K562 (cell line): Measurements from ENCODE around the gene TRMT2A. TPM values are rescaled to one million over a fixed set of nuclear protein-coding genes. Genes with fewer than 3 reads are reported as not detected.

Experiments used
- CSDE1 ChIP-seq, 2 experiments: fragments of 450-650 bp; IDR thresholded peaks; 2 replicates each; pipeline ENCODE4 v1.6.1; 2016; ENCODE audit warnings: mild to moderate bottlenecking in 1 of 2
- FOXP1 ChIP-seq: sonication (generic); formaldehyde crosslinking; IDR thresholded peaks from 2 replicates; pipeline ENCODE4 v1.8.0; 2022; ENCODE audit warnings: mild to moderate bottlenecking, missing genetic modification reagents
- GABPA ChIP-seq: fragments of 200-800 bp; sonication (Bioruptor generic); conservative IDR thresholded peaks from 2 replicates; pipeline ENCODE4 v1.6.1; 2016; ENCODE audit warnings: low read depth, missing genetic modification characterization, missing compliant biosample characterization
- GTF3C2 ChIP-seq: IDR thresholded peaks from 3 replicates; pipeline ENCODE4 v1.6.1; 2011; ENCODE audit warnings: borderline replicate concordance, mild to moderate bottlenecking, moderate library complexity; ENCODE audit not compliant: insufficient read length; ENCODE audit errors: extremely low read depth
- KAT2B ChIP-seq: IDR thresholded peaks from one replicate; pipeline ENCODE4 v1.6.1; 2012; ENCODE audit warnings: low read depth, mild to moderate bottlenecking, control low read depth, inconsistent platforms, low read length, moderate library complexity
- RHOXF2B ChIP-seq: fragments of 250-450 bp; sonication (Bioruptor Pico); conservative IDR thresholded peaks from 2 replicates; pipeline ENCODE4 v1.5.1; 2021
- SMARCE1 ChIP-seq: fragments of 450-650 bp; IDR thresholded peaks from 2 replicates; pipeline ENCODE4 v1.7.1; 2016; ENCODE audit warnings: mild to moderate bottlenecking
- SNAPC5 ChIP-seq: fragments of 250-450 bp; sonication (Bioruptor Pico); IDR thresholded peaks from 2 replicates; pipeline ENCODE4 v1.8.0; 2021; ENCODE audit warnings: moderate library complexity, mild to moderate bottlenecking, inconsistent platforms
- YY1 ChIP-seq, 3 experiments: IDR thresholded peaks; 2 replicates each; pipeline ENCODE4 v1.6.1; 2011; ENCODE audit warnings: low read length in 2 of 3, mild to moderate bottlenecking in 2 of 3, moderate library complexity in 2 of 3, borderline replicate concordance in 1 of 3, control low read depth in 1 of 3, low read depth in 1 of 3; ENCODE audit not compliant: insufficient read depth in 3 of 3, insufficient replicate concordance in 2 of 3, control insufficient read depth in 1 of 3, insufficient read length in 1 of 3; ENCODE audit errors: extremely low read depth in 1 of 3
- ZBTB49 ChIP-seq: sonication (generic); formaldehyde crosslinking; IDR thresholded peaks from 2 replicates; pipeline ENCODE4 v1.8.0; 2022; ENCODE audit warnings: missing genetic modification reagents, mild to moderate bottlenecking, borderline replicate concordance
- ZNF316 ChIP-seq: fragments of 450-650 bp; IDR thresholded peaks from 2 replicates; pipeline ENCODE4 v1.6.1; 2016
- ZNF318 ChIP-seq, 2 experiments: fragments of 450-650 bp; IDR thresholded peaks; 2 replicates each; pipeline ENCODE4 v1.6.1; 2016; ENCODE audit warnings: mild to moderate bottlenecking in 2 of 2, borderline replicate concordance in 1 of 2, low read depth in 1 of 2, moderate library complexity in 1 of 2
- ZNF707 ChIP-seq: fragments of 250-450 bp; sonication (Bioruptor Pico); conservative IDR thresholded peaks from 2 replicates; pipeline ENCODE4 v1.8.0; 2022; ENCODE audit warnings: inconsistent platforms, mild to moderate bottlenecking, moderate library complexity
- polyA plus RNA-seq, 8 experiments: library from polyadenylated mRNA; depleted of rRNA in 4 of 8; stranded (reverse) in 5 of 8; unstranded in 3 of 8; fragments of >200 nt; fragmentation: Nextera tagmentation in 2 of 8; fragmentation: Illumina TruSeq in 1 of 8; extraction: Ambion mirVana in 2 of 8; extraction: Trizol in 1 of 8; gene quantifications; 2 replicates each; pipeline versions ENCODE4 v1.2.1 to v1.2.3, GENCODE V29; 2011 to 2014; ENCODE audit warnings: inconsistent platforms in 1 of 8, missing spikeins in 1 of 8
- total RNA-seq, 7 experiments: library from RNA; depleted of rRNA in 6 of 7; stranded (reverse); fragments of >200 nt in 6 of 7; fragmentation: Illumina TruSeq in 2 of 7; extraction: Trizol in 2 of 7; gene quantifications; 2 replicates each; pipeline versions ENCODE4 v1.2.1 to v1.2.3, GENCODE V29; 2011 to 2021; ENCODE audit warnings: low replicate concordance in 1 of 7

TRMT2A gene
- total and polyA plus RNA-seq, 9 of the 15 experiments (the other 6 are each of a cell fraction or from before 2014, with no cell fraction given), result 1.6 to 265 (median 140) TPM

GRCh38 chr22:20076627-20077172 is 40.3 kb downstream of the TRMT2A start (continued):
- no peak for TF ChIP-seq GTF3C2
- no peak for TF ChIP-seq ZNF316
- TF ChIP-seq YY1 (IDR thresholded peaks at IDR 0.05; ENCODE audit: borderline replicate concordance in 1 of 3, control insufficient read depth in 1 of 3, extremely low read depth in 1 of 3, insufficient read depth in 3 of 3, insufficient read length in 1 of 3, insufficient replicate concordance in 2 of 3, low read depth in 1 of 3, low read length in 2 of 3), result no peak
- no peak for TF ChIP-seq CSDE1 (IDR thresholded peaks at IDR 0.05)
- no peak for TF ChIP-seq FOXP1 (CRISPR knock-in tag)
- TF ChIP-seq RHOXF2B, result no peak
- TF ChIP-seq GABPA (tag), result no peak
- no peak for TF ChIP-seq ZNF318 (IDR thresholded peaks at IDR 0.05; ENCODE audit: borderline replicate concordance in 1 of 2, low read depth in 1 of 2)
- 0 out of 2 replicates have a peak, but pooled peaks have one; percentile 9 for TF ChIP-seq ZNF707 (CRISPR knock-in tag)
- TF ChIP-seq SMARCE1, result no peak
- TF ChIP-seq ZBTB49, result no peak
- no peak for TF ChIP-seq SNAPC5
- no peak for TF ChIP-seq KAT2B
